ENCODE results near the gene ROM1.
"Not testable (repeated sequence)": the region's sequence is repeated elsewhere in the genome, so short reads cannot be mapped to it uniquely, and the experiment has no call there.

Gene ROM1

DNA sequence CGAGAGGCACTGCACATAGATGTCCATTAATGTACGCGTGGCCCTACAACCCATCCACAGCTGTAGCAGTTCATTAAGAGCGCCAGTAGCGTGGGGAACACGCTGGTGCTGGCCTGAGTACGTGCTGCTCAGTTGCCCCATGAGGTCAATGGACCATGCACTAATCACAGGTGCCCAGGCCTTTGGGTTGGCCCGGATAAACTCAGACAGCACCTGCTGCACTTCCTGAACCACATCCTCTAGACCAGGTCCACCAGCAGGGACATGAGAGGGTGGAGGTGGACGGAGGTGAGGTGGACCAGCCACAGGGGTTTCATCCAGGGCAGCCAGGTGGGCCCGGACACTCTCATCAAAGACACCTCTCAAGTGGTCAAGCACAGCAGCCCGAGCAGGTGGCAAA, 36.4 kb downstream of the ROM1 start:
- no peak for DNase-seq (ENCODE audit: low read depth)

DNA sequence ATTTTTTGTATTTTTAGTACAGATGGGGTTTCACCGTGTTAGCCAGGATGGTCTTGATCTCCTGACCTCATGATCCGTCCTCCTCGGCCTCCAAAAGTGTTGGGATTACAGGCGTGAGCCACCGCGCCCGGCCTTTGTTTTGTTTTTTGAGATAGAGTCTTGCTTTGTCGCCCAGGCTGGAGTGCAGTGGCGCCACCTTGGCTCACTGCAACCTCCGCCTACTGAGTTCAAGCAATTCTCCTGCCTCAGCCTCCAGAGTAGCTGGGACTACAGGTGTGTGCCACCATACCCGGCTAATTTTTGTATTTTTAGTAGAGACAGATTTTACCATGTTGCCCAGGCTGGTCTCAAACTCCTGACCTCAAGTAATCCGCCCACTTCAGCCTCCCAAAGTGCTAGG, 37.2 kb downstream of the ROM1 start:
- DNase-seq (ENCODE audit: low read depth), result not testable (repeated sequence)

DNA sequence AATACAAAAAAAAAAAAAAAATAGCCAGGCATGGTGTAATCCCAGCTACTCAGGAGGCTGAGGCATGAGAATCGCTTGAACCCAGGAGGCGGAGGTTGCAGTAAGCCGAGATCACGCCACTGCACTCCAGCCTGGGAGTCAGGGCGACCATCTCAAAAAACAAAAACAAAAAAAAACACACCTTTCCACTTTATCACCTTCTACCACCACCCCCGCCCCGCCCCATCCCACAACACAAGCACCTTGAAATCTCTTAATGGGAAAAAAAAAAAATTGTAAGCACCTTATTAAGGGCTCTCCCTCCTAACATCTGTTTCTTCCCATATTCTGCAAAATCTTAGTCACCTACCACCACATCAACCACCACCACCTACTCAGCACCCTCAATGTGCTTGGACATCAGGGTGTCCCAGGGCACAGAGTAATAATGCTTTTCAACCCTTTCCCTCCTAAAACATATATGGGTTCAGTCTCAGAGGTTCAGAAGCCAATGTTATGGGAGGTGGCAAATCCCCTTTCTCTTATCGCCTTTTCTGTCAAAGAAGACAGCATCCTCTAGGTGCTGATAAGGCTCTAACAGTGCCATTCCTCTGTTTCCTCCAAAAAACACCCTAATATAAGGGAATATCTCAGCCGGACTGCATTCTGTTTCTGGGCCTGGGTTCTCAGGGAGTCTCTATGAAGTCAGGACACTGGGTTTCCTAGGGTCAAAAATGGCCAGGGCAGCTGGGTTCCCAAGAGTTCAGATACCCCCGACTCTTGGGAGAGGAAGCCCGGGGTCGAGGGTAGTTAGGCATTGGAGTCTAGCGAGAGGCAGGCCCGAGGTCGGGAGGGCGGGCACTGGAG, 39.3 kb downstream of the ROM1 start:
- no peak for DNase-seq (ENCODE audit: low read depth)

DNA sequence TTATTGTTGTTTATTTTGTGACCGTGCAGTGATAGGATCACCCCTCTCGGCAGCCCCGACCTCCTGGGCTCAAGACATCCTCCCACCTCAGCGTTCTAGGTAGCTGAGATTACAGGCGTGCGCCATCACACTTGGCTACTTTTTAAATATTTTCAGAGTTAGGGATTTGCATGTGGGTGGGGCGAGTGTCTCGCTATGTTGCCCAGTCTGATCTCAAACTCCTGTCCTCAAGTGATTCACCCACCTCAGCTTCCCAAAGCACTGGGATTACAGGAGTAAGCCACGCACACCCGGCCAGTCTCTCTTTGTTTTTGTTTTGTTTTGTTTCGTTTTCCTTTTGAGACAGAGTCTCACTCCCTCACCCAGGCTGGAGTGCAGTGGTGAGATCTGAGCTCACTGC, 41.2 kb downstream of the ROM1 start:
- DNase-seq (ENCODE audit: low read depth), result no peak

DNA sequence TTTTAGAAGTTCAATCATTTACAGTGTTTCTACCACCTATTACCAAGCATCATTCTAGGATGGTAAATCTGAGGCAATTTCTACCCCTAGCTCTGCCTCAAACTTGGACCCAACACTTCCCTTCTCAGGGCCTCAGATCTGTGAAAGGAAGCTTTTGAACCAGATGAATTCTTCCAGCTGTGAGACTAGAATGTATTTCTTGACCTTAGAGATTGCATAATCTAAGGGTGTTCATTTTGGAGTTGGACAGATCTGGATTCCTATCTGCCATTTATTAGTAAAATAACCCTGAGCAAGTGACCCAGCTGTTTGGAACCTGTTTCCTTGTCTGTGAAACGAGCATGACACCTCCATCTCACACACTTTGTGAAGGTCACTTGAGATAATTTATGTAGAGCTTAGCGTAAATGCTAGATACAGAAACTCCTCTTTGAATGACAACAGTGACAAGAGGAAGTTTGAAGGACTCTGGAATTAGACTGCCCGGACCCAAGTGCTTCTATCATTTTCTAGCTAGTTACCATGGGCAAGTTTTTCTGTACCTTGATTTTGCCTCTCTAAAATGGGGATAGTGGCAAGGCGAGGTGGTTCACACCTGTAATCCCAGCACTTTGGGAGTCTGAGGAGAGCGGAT, 43.9 kb downstream of the ROM1 start:
- no peak for DNase-seq (ENCODE audit: low read depth)

DNA sequence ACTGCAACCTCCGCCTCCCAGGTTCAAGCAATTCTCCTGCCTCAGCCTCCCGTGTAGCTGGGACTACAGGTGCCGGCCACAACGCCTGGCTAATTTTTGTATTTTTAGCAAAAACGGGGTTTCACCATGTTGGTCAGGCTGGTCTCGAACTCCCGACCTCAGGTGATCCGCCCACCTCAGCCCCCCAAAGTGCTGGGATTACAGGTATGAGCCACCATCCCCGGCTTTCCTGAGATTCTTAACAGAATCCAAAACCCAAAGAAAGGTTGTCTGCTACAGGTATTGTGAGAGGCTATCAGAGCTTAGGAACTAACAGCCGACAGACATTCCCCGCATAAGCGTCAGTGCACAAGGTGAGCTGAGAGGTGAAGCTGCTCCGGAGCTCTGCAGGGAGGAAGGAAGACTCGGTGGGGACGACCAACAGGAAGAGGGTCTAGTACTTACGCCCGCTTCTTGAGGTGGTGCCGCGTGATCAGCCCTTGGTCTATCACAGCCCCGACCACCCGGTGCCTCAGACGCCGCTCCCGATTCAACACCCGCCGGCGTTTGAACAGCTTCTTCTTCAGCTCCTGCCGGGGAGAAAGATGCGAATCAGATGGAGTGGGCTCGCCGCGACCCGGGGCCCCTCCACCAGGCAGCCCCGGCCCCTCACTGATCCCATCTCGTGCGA, 51.5 kb downstream of the ROM1 start:
- peak; percentile 47 for DNase-seq (ENCODE audit: low read depth)
